Mesothelial cell of epicardium (in vitro differentiated cells): ENCODE data around the gene EIF3I. TPM values are rescaled to one million over a fixed set of nuclear protein-coding genes. Genes with fewer than 3 reads are reported as not detected.

Experiments used
- DNase-seq, 2 experiments: peaks; one replicate each; pipeline ENCODE4 v3.0.0; 2021; ENCODE audit warnings: low spot score in 2 of 2; ENCODE audit not compliant: unreplicated experiment in 2 of 2
- H3K27ac Mint-ChIP-seq: 2 replicates; pipeline ENCODE4 v1.8.0; 2021; ENCODE audit warnings: mixed read lengths
- H3K27me3 Mint-ChIP-seq: 2 replicates; pipeline ENCODE4 v1.8.0; 2021; ENCODE audit warnings: low read depth, mixed read lengths
- H3K36me3 Mint-ChIP-seq: 2 replicates; pipeline ENCODE4 v1.8.0; 2021; ENCODE audit warnings: mixed read lengths
- H3K4me1 Mint-ChIP-seq: 2 replicates; pipeline ENCODE4 v1.8.0; 2021; ENCODE audit warnings: mixed read lengths
- H3K4me3 Mint-ChIP-seq: 2 replicates; pipeline ENCODE4 v1.8.0; 2021; ENCODE audit warnings: mild to moderate bottlenecking, moderate library complexity, mixed read lengths
- H3K9me3 Mint-ChIP-seq: 2 replicates; pipeline ENCODE4 v1.8.0; 2021; ENCODE audit warnings: mixed read lengths
- CTCF ChIP-seq: fragments of 200-600 bp; sonication (generic); IDR thresholded peaks from one replicate; pipeline ENCODE4 v1.5.0; 2021; ENCODE audit warnings: antibody characterized with exemption; ENCODE audit not compliant: unreplicated experiment
- total RNA-seq: library from RNA; stranded (reverse); gene quantifications from 3 replicates; pipeline ENCODE4 v1.2.1, GENCODE V29; 2021

Gene EIF3I
- total RNA-seq, 1 donor from 2014 or later: 146 TPM

GRCh38 chr1:32274646-32275340 lies 52.6 kb downstream of the EIF3I start:
- no peaks in the 10 kb centered on the region for H3K27me3 Mint-ChIP-seq
- DNase-seq: no peak

DNA sequence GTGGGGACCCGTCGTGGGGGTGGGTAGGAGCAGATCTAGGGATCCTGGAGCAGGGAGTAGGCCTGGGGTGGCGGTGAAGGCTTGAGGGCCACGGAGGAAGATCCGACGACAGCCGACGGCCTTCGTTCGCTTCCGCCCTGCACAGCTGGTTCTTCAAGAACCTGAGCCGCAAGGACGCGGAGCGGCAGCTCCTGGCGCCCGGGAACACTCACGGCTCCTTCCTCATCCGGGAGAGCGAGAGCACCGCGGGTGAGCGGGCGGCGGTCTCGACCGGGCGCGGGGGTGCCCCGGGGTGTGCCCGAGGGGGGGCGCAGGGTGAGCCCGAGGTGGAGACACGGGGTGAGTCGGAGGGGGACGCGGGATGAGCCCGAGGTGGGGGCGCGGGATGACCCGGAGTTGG lies 53.2 kb downstream of the EIF3I start:
- no peaks in the 10 kb centered on the region for H3K9me3 Mint-ChIP-seq
- DNase-seq: no peak
- H3K36me3 Mint-ChIP-seq: no peaks in the 10 kb centered on the region
- peaks cover 29% of the 10 kb centered on the region for H3K4me1 Mint-ChIP-seq
- H3K27ac Mint-ChIP-seq: no peak overlapping the region
- no peaks in the 10 kb centered on the region for H3K27me3 Mint-ChIP-seq
- H3K4me3 Mint-ChIP-seq: no peak overlapping the region
- no peak for TF ChIP-seq CTCF

More at GRCh38 chr1:32274646-32275340, 52.6 kb downstream of the EIF3I start:
- no peak for TF ChIP-seq CTCF
- H3K27ac Mint-ChIP-seq: no peak overlapping the region
- no peak overlapping the region for H3K4me3 Mint-ChIP-seq
- peaks cover 29% of the 10 kb centered on the region for H3K4me1 Mint-ChIP-seq
- no peaks in the 10 kb centered on the region for H3K36me3 Mint-ChIP-seq
- H3K9me3 Mint-ChIP-seq: no peaks in the 10 kb centered on the region

DNA sequence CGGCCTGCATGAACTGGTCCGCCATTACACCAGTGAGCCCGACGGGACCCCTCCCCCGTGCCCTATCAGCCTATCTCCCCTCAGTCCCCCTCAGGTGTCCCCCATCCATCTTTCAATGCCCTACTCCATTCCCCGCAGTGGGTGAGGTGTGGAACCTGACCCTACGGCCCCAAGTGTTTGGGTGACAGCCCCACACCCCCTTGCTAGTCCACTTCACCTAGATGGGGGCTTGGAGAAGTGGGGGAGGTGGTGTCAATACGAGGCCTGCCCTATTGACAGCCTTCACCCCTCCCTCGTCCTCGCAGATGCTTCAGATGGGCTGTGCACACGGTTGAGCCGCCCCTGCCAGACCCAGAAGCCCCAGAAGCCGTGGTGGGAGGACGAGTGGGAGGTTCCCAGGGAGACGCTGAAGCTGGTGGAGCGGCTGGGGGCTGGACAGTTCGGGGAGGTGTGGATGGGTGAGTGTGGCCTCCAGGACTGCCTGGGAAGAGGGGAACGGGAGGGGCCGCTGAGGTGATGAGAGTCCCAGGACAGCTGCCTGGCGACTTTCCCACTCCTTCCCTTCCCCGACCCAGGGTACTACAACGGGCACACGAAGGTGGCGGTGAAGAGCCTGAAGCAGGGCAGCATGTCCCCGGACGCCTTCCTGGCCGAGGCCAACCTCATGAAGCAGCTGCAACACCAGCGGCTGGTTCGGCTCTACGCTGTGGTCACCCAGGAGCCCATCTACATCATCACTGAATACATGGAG lies 54.0 kb downstream of the EIF3I start:
- Mint-ChIP-seq H3K4me3 (no peak overlapping the region), H3K9me3 (no peaks in the 10 kb centered on the region), H3K4me1 (peaks cover 29% of the 10 kb centered on the region), H3K27ac (no peak overlapping the region), H3K36me3 (no peaks in the 10 kb centered on the region), H3K27me3 (no peaks in the 10 kb centered on the region)
- TF ChIP-seq CTCF: no peak
- DNase-seq: no peak

Other genes with a start within 250 kb of the EIF3I start
- gene KHDRBS1, start 208.5 kb upstream of the EIF3I start, total RNA-seq: 244 to 246 TPM (median 245 TPM) in 3 replicates
- gene TMEM39B, start 149.5 kb upstream of the EIF3I start, total RNA-seq: 23.5 to 27.3 TPM (median 26.2 TPM) in 3 replicates
- 67.5 to 70.5 TPM (median 68.7 TPM) in 3 replicates for gene KPNA6, start 114.4 kb upstream of the EIF3I start, total RNA-seq
- 56.6 to 59.7 TPM (median 57.2 TPM) in 3 replicates for gene TXLNA, start 42.7 kb upstream of the EIF3I start, total RNA-seq
- 21.6 to 24.9 TPM (median 24.6 TPM) in 3 replicates for gene CCDC28B, start 21.8 kb upstream of the EIF3I start, total RNA-seq
- 3.1 to 3.8 TPM (median 3.3 TPM) in 3 replicates for gene IQCC, start 16.7 kb upstream of the EIF3I start, total RNA-seq
- 0.11 TPM in 1 of 3 replicates, not detected in the others for gene DCDC2B, start 13.3 kb upstream of the EIF3I start, total RNA-seq
- gene TMEM234, start 54 bp upstream of the EIF3I start, total RNA-seq: 28.9 to 33.3 TPM (median 32.9 TPM) in 3 replicates
- gene FAM167B, start 24.8 kb downstream of the EIF3I start, total RNA-seq: 1.8 to 2.9 TPM (median 2.3 TPM) in 3 replicates
- gene LCK, start 28.9 kb downstream of the EIF3I start, total RNA-seq: 1.4 to 1.8 TPM (median 1.5 TPM) in 3 replicates
- 122 to 131 TPM (median 127 TPM) in 3 replicates for gene HDAC1, start 69.7 kb downstream of the EIF3I start, total RNA-seq
- gene MARCKSL1, start 113.8 kb downstream of the EIF3I start, total RNA-seq: 487 to 496 TPM (median 495 TPM) in 3 replicates
- gene FAM229A, start 140.1 kb downstream of the EIF3I start, total RNA-seq: 12.5 to 12.9 TPM (median 12.5 TPM) in 3 replicates
- gene TSSK3, start 140.1 kb downstream of the EIF3I start, total RNA-seq: 6.6 to 8.1 TPM (median 7.8 TPM) in 3 replicates
- 73.4 to 74.8 TPM (median 74.6 TPM) in 3 replicates for gene BSDC1, start 172.0 kb downstream of the EIF3I start, total RNA-seq
- gene ZBTB8B, start 242.7 kb downstream of the EIF3I start, total RNA-seq: 3.4 to 3.6 TPM (median 3.5 TPM) in 3 replicates